Measurements from ENCODE around the gene REPS2. TPM values are rescaled to one million over a fixed set of nuclear protein-coding genes. Genes with fewer than 3 reads are reported as not detected.

Gene REPS2
- polyA plus RNA-seq (2013, experiment 1 of 2): 0.03 TPM
- polyA plus RNA-seq (2013, experiment 2 of 2): 0.05 TPM

GRCh38 chrX:16946361-16946964, at the start of gene REPS2:
Gene REPS2, plus strand, starts transcription at chrX:16946658. Its CDS starts 204 bp downstream, at chrX:16946862.
- no peak within 1 kb of the TSS for H2AK5ac ChIP-seq (ENCODE audit: low read length, severe bottlenecking)
- no peak within 1 kb of the TSS for H3K27ac ChIP-seq (ENCODE audit: low read length, poor library complexity, severe bottlenecking)
- H3K4me3 ChIP-seq (ENCODE audit: insufficient read depth in 1 of 2, low read depth in 1 of 2, low read length in 2 of 2): peak within 1 kb of the TSS; percentile 59 to 76
- H3K79me1 ChIP-seq (replicated peaks; ENCODE audit: low read length, poor library complexity, severe bottlenecking): no peaks in the 10 kb centered on the region
- H2AFZ ChIP-seq (ENCODE audit: low read depth, low read length): peak within 1 kb of the TSS; percentile 14
- H3K4me1 ChIP-seq (ENCODE audit: control insufficient read depth, insufficient read depth, low read depth, low read length): peaks cover 8% of the 10 kb centered on the region
- H3K18ac ChIP-seq (ENCODE audit: low read depth in 1 of 2, low read length in 2 of 2): no peak within 1 kb of the TSS
- H2BK5ac ChIP-seq (ENCODE audit: low read depth, low read length, poor library complexity, severe bottlenecking): no peak within 1 kb of the TSS
- H3K4me2 ChIP-seq (ENCODE audit: low read length, poor library complexity, severe bottlenecking): peak within 1 kb of the TSS; percentile 93
- H4K8ac ChIP-seq (ENCODE audit: low read length): no peak within 1 kb of the TSS
- H3K27me3 ChIP-seq (ENCODE audit: control insufficient read depth in 1 of 2, insufficient read depth in 1 of 2, low read length in 2 of 2): peaks cover 0 to 26% of the 10 kb centered on the region in 2 experiments
- DNase-seq: peak; percentile 56
- no peak within 1 kb of the TSS for H3K4ac ChIP-seq (ENCODE audit: low read depth in 1 of 2, low read length in 2 of 2)
- H2BK120ac ChIP-seq (ENCODE audit: low read depth, low read length): no peak within 1 kb of the TSS
- no peak within 1 kb of the TSS for H3K23ac ChIP-seq (ENCODE audit: low read length in 2 of 2)
- no peak within 1 kb of the TSS for H2BK15ac ChIP-seq (ENCODE audit: low read depth, poor library complexity, severe bottlenecking)
- no peaks in the 10 kb centered on the region for H3K36me3 ChIP-seq (ENCODE audit: control insufficient read depth in 1 of 2, insufficient read depth in 2 of 2, low read depth in 1 of 2, low read length in 2 of 2)
- H3K14ac ChIP-seq (ENCODE audit: low read length in 2 of 2): no peak within 1 kb of the TSS
- 6% methylated on average over 9 of the region's 71 CpGs for WGBS
- no peak within 1 kb of the TSS for H4K91ac ChIP-seq (ENCODE audit: low read length)
- no peaks in the 10 kb centered on the region for H3K9me3 ChIP-seq (ENCODE audit: control insufficient read depth, low read length)
- no peak within 1 kb of the TSS for H2BK12ac ChIP-seq (ENCODE audit: low read length in 2 of 2)
- H3K9ac ChIP-seq (ENCODE audit: low read length): peak within 1 kb of the TSS; percentile 57

- no peak overlapping the region for H4K8ac ChIP-seq (ENCODE audit: low read length)
Observed at GRCh38 chrX:16897445-16897844, 49.0 kb upstream of the REPS2 start.

GRCh38 chrX:16903274-16904022, 43.0 kb upstream of the REPS2 start:
- Histone ChIP-seq H3K27me3 (ENCODE audit: control insufficient read depth in 1 of 2, insufficient read depth in 1 of 2, low read length in 2 of 2) (peaks cover 0 to 48% of the 10 kb centered on the region in 2 experiments), H2AFZ (ENCODE audit: low read depth, low read length) (no peak overlapping the region), H3K23ac (ENCODE audit: low read length in 2 of 2) (no peak overlapping the region), H3K4me2 (ENCODE audit: low read length, poor library complexity, severe bottlenecking) (no peak overlapping the region), H3K4me3 (ENCODE audit: insufficient read depth in 1 of 2, low read depth in 1 of 2, low read length in 2 of 2) (no peak overlapping the region), H3K4me1 (ENCODE audit: control insufficient read depth, insufficient read depth, low read depth, low read length) (no peaks in the 10 kb centered on the region), H2AK5ac (ENCODE audit: low read length, severe bottlenecking) (no peak overlapping the region), H2BK15ac (ENCODE audit: low read depth, poor library complexity, severe bottlenecking) (no peak overlapping the region), H3K9me3 (ENCODE audit: control insufficient read depth, low read length) (no peaks in the 10 kb centered on the region), H3K79me1 (replicated peaks; ENCODE audit: low read length, poor library complexity, severe bottlenecking) (no peaks in the 10 kb centered on the region), H2BK120ac (ENCODE audit: low read depth, low read length) (no peak overlapping the region), H3K27ac (ENCODE audit: low read length, poor library complexity, severe bottlenecking) (no peak overlapping the region), H2BK12ac (ENCODE audit: low read length in 2 of 2) (no peak overlapping the region), H3K14ac (ENCODE audit: low read length in 2 of 2) (no peak overlapping the region), H4K8ac (ENCODE audit: low read length) (no peak overlapping the region), H2BK5ac (ENCODE audit: low read depth, low read length, poor library complexity, severe bottlenecking) (no peak overlapping the region), H3K9ac (ENCODE audit: low read length) (no peak overlapping the region), H3K18ac (ENCODE audit: low read depth in 1 of 2, low read length in 2 of 2) (no peak overlapping the region), H4K91ac (ENCODE audit: low read length) (no peak overlapping the region), H3K4ac (ENCODE audit: low read depth in 1 of 2, low read length in 2 of 2) (no peak overlapping the region), H3K36me3 (ENCODE audit: control insufficient read depth in 1 of 2, insufficient read depth in 2 of 2, low read depth in 1 of 2, low read length in 2 of 2) (no peaks in the 10 kb centered on the region)
- no peak for DNase-seq
- 60% methylated on average over 1 of the region's 8 CpGs for WGBS

More at GRCh38 chrX:16897445-16897844, 49.0 kb upstream of the REPS2 start:
- Histone ChIP-seq H3K14ac (ENCODE audit: low read length in 2 of 2) (no peak overlapping the region), H3K18ac (ENCODE audit: low read depth in 1 of 2, low read length in 2 of 2) (no peak overlapping the region), H2BK5ac (ENCODE audit: low read depth, low read length, poor library complexity, severe bottlenecking) (no peak overlapping the region), H3K9me3 (ENCODE audit: control insufficient read depth, low read length) (no peaks in the 10 kb centered on the region), H3K79me1 (replicated peaks; ENCODE audit: low read length, poor library complexity, severe bottlenecking) (no peaks in the 10 kb centered on the region), H4K91ac (ENCODE audit: low read length) (no peak overlapping the region), H2AFZ (ENCODE audit: low read depth, low read length) (no peak overlapping the region), H2AK5ac (ENCODE audit: low read length, severe bottlenecking) (no peak overlapping the region), H3K27ac (ENCODE audit: low read length, poor library complexity, severe bottlenecking) (no peak overlapping the region), H2BK120ac (ENCODE audit: low read depth, low read length) (no peak overlapping the region), H3K36me3 (ENCODE audit: control insufficient read depth in 1 of 2, insufficient read depth in 2 of 2, low read depth in 1 of 2, low read length in 2 of 2) (no peaks in the 10 kb centered on the region), H3K4ac (ENCODE audit: low read depth in 1 of 2, low read length in 2 of 2) (no peak overlapping the region), H3K27me3 (ENCODE audit: control insufficient read depth in 1 of 2, insufficient read depth in 1 of 2, low read length in 2 of 2) (peaks cover 0 to 57% of the 10 kb centered on the region in 2 experiments), H3K9ac (ENCODE audit: low read length) (no peak overlapping the region), H3K4me2 (ENCODE audit: low read length, poor library complexity, severe bottlenecking) (no peak overlapping the region), H3K4me3 (ENCODE audit: insufficient read depth in 1 of 2, low read depth in 1 of 2, low read length in 2 of 2) (no peak overlapping the region), H3K4me1 (ENCODE audit: control insufficient read depth, insufficient read depth, low read depth, low read length) (no peaks in the 10 kb centered on the region), H2BK15ac (ENCODE audit: low read depth, poor library complexity, severe bottlenecking) (no peak overlapping the region), H2BK12ac (ENCODE audit: low read length in 2 of 2) (no peak overlapping the region), H3K23ac (ENCODE audit: low read length in 2 of 2) (no peak overlapping the region)
- DNase-seq: no peak
- 78% methylated on average over 2 of the region's 2 CpGs for WGBS

GRCh38 chrX:16910376-16910775, 36.1 kb upstream of the REPS2 start:
- no peak overlapping the region for H2BK120ac ChIP-seq (ENCODE audit: low read depth, low read length)
- no peak for DNase-seq
- H3K9ac ChIP-seq (ENCODE audit: low read length): no peak overlapping the region
- H3K18ac ChIP-seq (ENCODE audit: low read depth in 1 of 2, low read length in 2 of 2): no peak overlapping the region
- no peak overlapping the region for H2AK5ac ChIP-seq (ENCODE audit: low read length, severe bottlenecking)
- H3K79me1 ChIP-seq (replicated peaks; ENCODE audit: low read length, poor library complexity, severe bottlenecking): no peaks in the 10 kb centered on the region
- no peak overlapping the region for H4K91ac ChIP-seq (ENCODE audit: low read length)
- no peaks in the 10 kb centered on the region for H3K36me3 ChIP-seq (ENCODE audit: control insufficient read depth in 1 of 2, insufficient read depth in 2 of 2, low read depth in 1 of 2, low read length in 2 of 2)
- no peak overlapping the region for H3K23ac ChIP-seq (ENCODE audit: low read length in 2 of 2)
- no peaks in the 10 kb centered on the region for H3K4me1 ChIP-seq (ENCODE audit: control insufficient read depth, insufficient read depth, low read depth, low read length)
- no peak overlapping the region for H4K8ac ChIP-seq (ENCODE audit: low read length)
- H3K27ac ChIP-seq (ENCODE audit: low read length, poor library complexity, severe bottlenecking): no peak overlapping the region
- no peak overlapping the region for H2BK15ac ChIP-seq (ENCODE audit: low read depth, poor library complexity, severe bottlenecking)
- peaks cover 0 to 20% of the 10 kb centered on the region in 2 experiments for H3K27me3 ChIP-seq (ENCODE audit: control insufficient read depth in 1 of 2, insufficient read depth in 1 of 2, low read length in 2 of 2)
- no peak overlapping the region for H3K4me2 ChIP-seq (ENCODE audit: low read length, poor library complexity, severe bottlenecking)
- H3K4ac ChIP-seq (ENCODE audit: low read depth in 1 of 2, low read length in 2 of 2): no peak overlapping the region
- no peaks in the 10 kb centered on the region for H3K9me3 ChIP-seq (ENCODE audit: control insufficient read depth, low read length)
- no peak overlapping the region for H3K14ac ChIP-seq (ENCODE audit: low read length in 2 of 2)
- no peak overlapping the region for H3K4me3 ChIP-seq (ENCODE audit: insufficient read depth in 1 of 2, low read depth in 1 of 2, low read length in 2 of 2)
- WGBS: 100% methylated on average over 1 of the region's 1 CpG
- H2BK5ac ChIP-seq (ENCODE audit: low read depth, low read length, poor library complexity, severe bottlenecking): no peak overlapping the region
- no peak overlapping the region for H2AFZ ChIP-seq (ENCODE audit: low read depth, low read length)
- no peak overlapping the region for H2BK12ac ChIP-seq (ENCODE audit: low read length in 2 of 2)

Measured in mesenchymal stem cell (in vitro differentiated cells and primary cell).